Keratinocyte (primary cell): ENCODE results near the gene NKD1.

Source experiments
- EZH2 ChIP-seq: IDR thresholded peaks from one replicate; pipeline ENCODE4 v1.6.1; 2012; ENCODE audit warnings: inconsistent platforms, mild to moderate bottlenecking, low read length, moderate library complexity
- TF ChIP-seq, protein P1 (sequence below), 3 experiments: IDR thresholded peaks in 1 of 3; conservative IDR thresholded peaks in 1 of 3; optimal IDR thresholded peaks in 1 of 3; 2 replicates in 2 of 3; 3 replicates in 1 of 3; pipeline versions ENCODE3 to v1.5.1; 2011; ENCODE audit warnings: low read length in 3 of 3, mild to moderate bottlenecking in 3 of 3, moderate library complexity in 2 of 3, control low read depth in 1 of 3, inconsistent platforms in 1 of 3; ENCODE audit not compliant: insufficient read depth in 2 of 3; ENCODE audit errors: extremely low read depth in 1 of 3

DNA sequence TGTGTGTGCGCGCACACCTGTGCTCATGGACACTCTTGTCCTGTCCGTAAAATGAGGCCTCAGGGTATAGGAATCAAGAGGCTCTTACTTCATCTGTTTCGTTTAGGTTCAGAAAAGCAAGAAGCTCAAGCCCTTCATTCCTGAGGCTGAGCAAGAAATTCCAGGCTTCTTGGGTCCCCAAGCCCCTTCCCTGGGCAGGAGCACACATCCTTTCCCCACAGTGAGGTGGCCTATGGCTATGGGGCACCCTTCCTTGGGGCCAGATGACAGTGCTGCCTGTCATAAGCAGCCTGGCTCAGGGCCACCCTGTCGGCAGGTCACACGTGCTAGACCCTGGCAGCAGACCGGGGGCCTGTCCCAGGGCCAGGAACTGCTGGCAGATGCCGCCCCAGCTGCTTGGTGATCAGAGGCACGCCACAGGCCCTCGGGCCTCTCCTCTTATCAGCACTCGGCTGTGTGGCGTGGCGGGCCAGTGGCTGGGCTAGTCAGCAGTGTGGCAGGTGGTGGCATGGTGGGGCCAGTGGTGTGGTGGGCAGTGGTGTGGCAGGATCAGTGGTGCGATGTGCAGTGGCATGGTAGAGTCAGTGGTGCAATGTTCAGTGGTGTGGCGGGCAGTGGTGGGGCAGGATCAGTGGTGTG lies 50.2 kb downstream of the NKD1 start:
- TF ChIP-seq, protein P1, sequence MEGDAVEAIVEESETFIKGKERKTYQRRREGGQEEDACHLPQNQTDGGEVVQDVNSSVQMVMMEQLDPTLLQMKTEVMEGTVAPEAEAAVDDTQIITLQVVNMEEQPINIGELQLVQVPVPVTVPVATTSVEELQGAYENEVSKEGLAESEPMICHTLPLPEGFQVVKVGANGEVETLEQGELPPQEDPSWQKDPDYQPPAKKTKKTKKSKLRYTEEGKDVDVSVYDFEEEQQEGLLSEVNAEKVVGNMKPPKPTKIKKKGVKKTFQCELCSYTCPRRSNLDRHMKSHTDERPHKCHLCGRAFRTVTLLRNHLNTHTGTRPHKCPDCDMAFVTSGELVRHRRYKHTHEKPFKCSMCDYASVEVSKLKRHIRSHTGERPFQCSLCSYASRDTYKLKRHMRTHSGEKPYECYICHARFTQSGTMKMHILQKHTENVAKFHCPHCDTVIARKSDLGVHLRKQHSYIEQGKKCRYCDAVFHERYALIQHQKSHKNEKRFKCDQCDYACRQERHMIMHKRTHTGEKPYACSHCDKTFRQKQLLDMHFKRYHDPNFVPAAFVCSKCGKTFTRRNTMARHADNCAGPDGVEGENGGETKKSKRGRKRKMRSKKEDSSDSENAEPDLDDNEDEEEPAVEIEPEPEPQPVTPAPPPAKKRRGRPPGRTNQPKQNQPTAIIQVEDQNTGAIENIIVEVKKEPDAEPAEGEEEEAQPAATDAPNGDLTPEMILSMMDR (optimal IDR thresholded peaks at IDR 0.05 in 1 of 3, IDR thresholded peaks at IDR 0.05 in 1 of 3, conservative IDR thresholded peaks at IDR 0.05 in 1 of 3; ENCODE audit: extremely low read depth in 1 of 3, insufficient read depth in 2 of 3, low read length in 3 of 3) = no peak
- TF ChIP-seq EZH2 = no peak
